Activated T-cell treated with anti-CD3 and anti-CD28 coated beads for 24 hours (primary cell): ENCODE measurements around the gene VIT.

ENCODE experiments used
- DNase-seq: peaks from one replicate; pipeline ENCODE4 v3.0.0-alpha.2; 2020; ENCODE audit warnings: low read depth

The VIT gene

GRCh38 chr2:36770542-36771287 is 74.2 kb downstream of the VIT start:
- peak; percentile 10 for DNase-seq

GRCh38 chr2:36771671-36772070 is 75.2 kb downstream of the VIT start:
- no peak for DNase-seq

- no peak for DNase-seq
Observed at GRCh38 chr2:36773947-36774346, 77.4 kb downstream of the VIT start.

GRCh38 chr2:36775261-36775660 is 78.8 kb downstream of the VIT start:
- DNase-seq, result no peak

GRCh38 chr2:36775806-36776205 is 79.3 kb downstream of the VIT start:
- DNase-seq, result no peak

- no peak for DNase-seq
Observed at GRCh38 chr2:36777272-36777671, 80.8 kb downstream of the VIT start.

DNA sequence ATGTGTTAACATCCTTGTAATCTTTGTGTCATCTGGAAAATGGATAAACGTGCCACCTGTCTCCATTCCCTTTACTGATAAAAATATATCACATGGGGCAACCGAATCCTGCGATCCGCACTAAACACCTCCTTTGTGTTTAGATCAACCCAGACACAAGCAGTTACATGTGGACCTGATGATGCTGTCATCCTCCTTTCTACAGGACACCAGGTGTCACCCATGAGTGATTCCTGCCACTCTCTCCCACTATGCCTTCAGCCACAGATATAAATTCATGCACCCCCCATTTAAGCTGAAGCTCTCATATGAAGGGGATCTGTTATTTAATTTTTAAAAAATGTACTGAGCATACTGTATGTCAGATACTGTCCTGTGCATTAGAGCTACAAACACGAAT is 81.3 kb downstream of the VIT start:
- DNase-seq, result no peak

DNA sequence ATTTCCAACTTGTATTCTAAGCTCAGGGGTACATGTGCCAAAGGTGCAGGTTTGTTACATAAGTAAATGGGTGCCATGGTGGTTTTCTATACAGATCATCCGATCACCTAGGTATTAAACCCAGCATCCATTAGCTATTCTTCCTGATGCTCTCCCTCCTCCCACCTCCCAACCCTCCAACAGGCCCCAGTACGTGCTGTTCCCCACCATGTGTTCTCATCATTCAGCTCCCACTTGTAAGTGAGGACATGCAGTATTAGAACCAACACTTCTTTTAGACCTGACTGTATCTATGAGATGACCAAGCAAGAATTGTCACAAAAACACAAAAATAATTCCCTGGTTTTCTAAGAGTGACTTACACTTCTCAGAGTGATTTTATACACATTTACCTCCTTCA is 83.0 kb downstream of the VIT start:
- DNase-seq, result no peak

DNA sequence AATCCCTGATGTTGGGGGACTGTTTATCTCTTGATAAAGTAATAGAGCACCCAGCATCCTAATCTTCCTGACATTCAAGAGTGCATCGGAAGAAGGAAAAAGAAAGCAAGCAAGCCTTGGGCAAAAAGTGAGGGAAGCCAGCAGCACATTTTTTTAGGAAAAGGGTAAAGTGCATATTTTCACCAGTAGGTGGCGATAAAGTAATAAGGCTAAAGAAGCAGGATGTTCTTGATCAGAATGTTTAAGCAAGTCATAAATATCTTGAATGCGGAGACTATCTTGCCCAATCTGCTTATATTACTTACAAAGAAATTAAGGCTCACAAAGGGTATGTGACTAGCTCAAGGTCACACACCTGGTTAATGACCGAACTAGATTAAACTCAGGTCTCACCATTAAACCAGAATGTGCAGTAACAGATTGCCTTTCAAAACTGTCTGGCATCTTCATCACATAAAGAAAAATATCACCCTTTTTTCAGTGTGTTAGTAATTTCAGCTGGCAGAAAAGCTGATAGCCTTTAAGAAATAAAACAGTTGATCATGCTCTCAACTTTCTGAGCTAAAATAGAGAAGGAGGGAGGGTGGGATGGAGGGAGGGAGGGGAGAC is 83.8 kb downstream of the VIT start:
- DNase-seq, result no peak

DNA sequence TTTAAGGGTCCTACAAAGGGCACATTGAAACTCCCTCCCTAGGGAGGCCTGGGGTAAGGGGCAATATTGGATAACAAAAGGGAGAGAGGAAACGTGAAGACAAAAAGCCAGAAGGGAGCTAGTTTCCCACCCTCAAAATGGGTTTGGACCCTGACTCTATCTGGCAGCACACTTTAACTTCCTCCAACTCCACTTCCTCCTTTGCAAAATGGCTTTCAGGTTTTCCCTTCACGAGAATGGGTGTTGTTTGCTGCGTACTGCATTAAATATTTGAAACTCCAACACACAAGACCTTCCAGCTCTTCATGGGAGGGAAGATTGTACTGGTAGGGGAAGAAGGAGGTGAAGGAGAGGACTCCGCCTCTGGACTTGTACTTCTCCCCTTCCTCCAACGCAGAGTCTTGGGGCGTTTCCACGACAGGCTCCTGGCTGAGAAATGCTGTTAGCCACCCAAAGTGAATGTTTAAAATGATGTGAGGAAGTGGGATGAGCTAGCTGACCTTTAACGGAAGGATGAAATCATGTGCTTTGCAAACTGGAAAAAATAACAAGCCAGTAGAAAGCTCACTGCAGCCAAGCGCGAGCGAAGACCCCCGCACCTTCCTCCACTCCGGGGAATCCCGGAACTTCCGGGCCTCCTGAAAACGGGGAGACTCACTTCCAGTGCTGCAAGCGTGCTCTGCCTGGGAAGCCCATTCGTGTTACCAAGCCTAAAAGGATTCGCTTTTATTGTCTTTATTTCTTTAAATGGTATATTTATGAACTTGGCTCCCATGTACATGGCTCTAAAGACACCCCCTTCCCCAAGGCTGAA is 85.6 kb downstream of the VIT start:
- DNase-seq, result no peak

DNA sequence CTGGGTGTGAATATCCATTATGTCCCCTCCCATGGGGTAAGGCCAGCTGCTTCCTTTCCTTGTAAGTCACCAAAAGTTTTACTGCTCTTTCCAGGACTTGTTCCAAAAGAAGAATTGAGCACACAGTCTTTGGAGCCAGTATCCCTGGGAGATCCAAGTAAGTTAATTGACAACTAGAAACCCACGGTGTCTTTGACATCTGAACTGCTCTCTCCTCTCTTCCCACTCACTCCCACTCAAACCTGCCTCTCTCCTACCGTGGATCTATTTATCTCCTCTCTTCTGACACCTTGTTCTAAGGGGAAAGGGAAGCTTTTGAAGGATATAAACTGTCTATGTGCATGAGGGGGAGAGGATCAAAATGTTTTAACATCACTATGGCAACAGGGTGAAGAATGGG is 86.7 kb downstream of the VIT start:
- DNase-seq, result no peak

DNA sequence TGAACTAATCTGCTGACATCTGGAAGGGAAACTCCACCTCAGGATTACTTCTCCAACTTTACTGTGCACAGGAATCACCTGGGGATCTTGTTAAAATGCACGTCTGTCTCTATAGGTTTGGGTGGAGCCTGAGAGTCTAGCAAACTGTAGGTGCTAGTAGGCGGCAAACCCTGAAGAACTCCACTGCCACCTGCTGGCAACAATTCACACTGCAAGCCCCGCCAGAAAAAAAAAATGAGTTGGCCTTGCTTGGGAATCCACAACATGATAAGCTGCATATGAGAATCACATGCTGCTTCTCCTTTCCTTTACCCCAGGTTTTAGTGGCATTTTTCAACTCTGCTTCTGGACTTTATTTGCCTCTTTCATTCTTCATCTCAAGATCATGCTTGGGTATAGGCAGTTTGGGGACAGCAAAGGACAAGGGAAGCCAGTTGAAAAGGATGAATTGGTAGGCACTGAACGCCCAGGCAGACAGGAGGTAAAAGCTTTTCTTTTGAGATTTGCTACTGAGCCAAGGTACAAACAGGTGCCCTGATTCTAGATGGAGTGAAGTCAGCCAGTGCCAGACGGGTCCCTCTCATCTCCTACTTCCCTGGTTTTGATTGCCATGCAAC is 88.8 kb downstream of the VIT start:
- peak; percentile 60 for DNase-seq

- no peak for DNase-seq
Observed at GRCh38 chr2:36789181-36789804, 92.8 kb downstream of the VIT start.

DNA sequence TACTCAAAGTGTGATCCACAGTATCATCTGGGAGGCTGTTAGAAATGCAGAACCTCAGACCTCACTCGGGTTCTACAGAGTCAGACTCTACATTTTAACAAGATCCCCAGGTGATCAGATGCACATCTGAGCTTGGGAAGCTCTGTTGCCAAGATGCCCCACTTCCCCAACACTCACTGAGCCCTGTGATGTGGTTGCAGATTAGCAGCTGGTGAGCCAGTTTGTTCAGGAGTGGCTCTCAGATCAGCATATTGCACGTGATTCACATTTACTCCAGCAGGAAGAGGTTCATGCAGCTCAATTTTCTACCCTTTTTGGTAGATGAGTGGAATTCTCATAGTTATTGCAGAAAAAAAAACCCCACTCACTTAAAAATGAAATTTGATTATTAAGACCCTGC is 96.4 kb downstream of the VIT start:
- no peak for DNase-seq

GRCh38 chr2:36797324-36798070 is 101.0 kb downstream of the VIT start:
- DNase-seq, result no peak

GRCh38 chr2:36798724-36799123 is 102.2 kb downstream of the VIT start:
- DNase-seq, result no peak

DNA sequence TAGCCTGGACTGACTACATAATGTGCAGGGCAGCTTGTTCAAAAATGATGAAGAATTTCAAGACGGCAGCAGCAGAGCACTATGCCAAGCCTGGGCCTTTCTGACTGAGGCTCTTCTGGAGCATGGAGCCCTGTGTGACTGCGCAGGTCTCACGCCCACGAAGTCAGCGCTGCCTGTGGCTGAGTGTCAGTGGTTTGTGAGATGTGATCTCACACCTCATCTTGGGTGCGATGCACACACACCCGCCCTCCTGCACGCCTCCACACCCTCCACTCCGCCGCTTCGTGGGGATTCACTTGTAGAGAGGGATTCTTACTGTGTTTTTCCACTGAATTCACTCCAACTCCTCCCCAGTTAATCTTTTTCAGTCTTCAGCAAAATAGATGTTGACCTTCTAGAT is 103.9 kb downstream of the VIT start:
- DNase-seq, result peak; percentile 33

- no peak for DNase-seq
Observed at GRCh38 chr2:36801088-36801487, 104.6 kb downstream of the VIT start.

- DNase-seq, result no peak
Observed at GRCh38 chr2:36802952-36803351, 106.4 kb downstream of the VIT start.

GRCh38 chr2:36805635-36806224 is 109.2 kb downstream of the VIT start:
- no peak for DNase-seq

GRCh38 chr2:36807223-36807886 is 110.8 kb downstream of the VIT start:
- no peak for DNase-seq
